K562 (cell line): ENCODE measurements around the gene SLC37A3. TPM values are rescaled to one million over a fixed set of nuclear protein-coding genes. Genes with fewer than 3 reads are reported as not detected.

Experiments used
- ATAC-seq: fragments of 200-7000 bp; cut with Tn5 transposase; 3 replicates; pipeline ENCODE4 v1.9.1; 2020; ENCODE audit warnings: moderate library complexity
- BruUV-seq: library from RNA; stranded (reverse); fragments of 400-500 nt; replicated peaks from 2 replicates; lab custom pipeline; 2021; lab: Mats Ljungman, UMichigan
- CTCF ChIA-PET: fragments of 300-600 bp; formaldehyde crosslinking; extraction: SDS; loops from one replicate; lab custom pipeline; 2021; ENCODE audit warnings: low intra/inter-chr PET ratio; lab: Yijun Ruan, JAX
- POLR2A ChIA-PET: fragments of 300-600, 350-650 bp; sonication (Branson Sonifier 250); formaldehyde crosslinking; extraction: SDS; loops from one replicate; lab custom pipeline; 2021; ENCODE audit warnings: antibody characterized with exemption, inconsistent platforms; lab: Yijun Ruan, JAX
- DNase-seq, 4 experiments: peaks; one replicate each; pipeline versions ENCODE4 v3.0.0 to v3.0.0-alpha.2; 2011 to 2018; ENCODE audit warnings: low spot score in 3 of 4, mixed read lengths in 3 of 4; ENCODE audit errors: extremely low read depth in 1 of 4
- FAIRE-seq: peaks from 2 replicates; lab custom pipeline; 2011; peaks lifted over from hg19 to GRCh38; lab: Jason Lieb, UNC
- H2AFZ ChIP-seq: 2 replicates; pipeline ENCODE4 v1.6.0; 2011; ENCODE audit warnings: low read depth, low read length, control low read depth, inconsistent platforms
- H3K27ac ChIP-seq: fragments of 200-600 bp; 3 replicates; pipeline ENCODE4 v1.8.0; 2011; ENCODE audit warnings: low read depth, mild to moderate bottlenecking, control low read depth, inconsistent platforms, low read length, moderate library complexity, mixed read lengths; ENCODE audit errors: extremely low read depth
- H3K27me3 ChIP-seq, 2 experiments: fragments of 300-600 bp in 1 of 2; 2 replicates in 1 of 2; 3 replicates in 1 of 2; pipeline versions ENCODE4 v1.6.0 to v1.8.0; 2011; ENCODE audit warnings: inconsistent platforms in 2 of 2, low read length in 2 of 2, mild to moderate bottlenecking in 1 of 2, mixed read lengths in 1 of 2, moderate library complexity in 1 of 2; ENCODE audit not compliant: control insufficient read depth in 2 of 2, insufficient read depth in 2 of 2
- H3K36me3 ChIP-seq: fragments of 300-600 bp; 3 replicates; pipeline ENCODE4 v1.8.0; 2011; ENCODE audit warnings: mild to moderate bottlenecking, low read length, inconsistent platforms; ENCODE audit not compliant: control insufficient read depth, insufficient read depth
- H3K4me1 ChIP-seq, 2 experiments: fragments of 200-600 bp in 1 of 2; replicated peaks in 1 of 2; 2 replicates in 1 of 2; 3 replicates in 1 of 2; pipeline versions ENCODE4 v1.5.1 to v1.8.0; 2011; ENCODE audit warnings: inconsistent platforms in 2 of 2, low read length in 2 of 2, mild to moderate bottlenecking in 1 of 2, mixed read lengths in 1 of 2, moderate library complexity in 1 of 2; ENCODE audit not compliant: control insufficient read depth in 2 of 2, insufficient read depth in 2 of 2
- H3K4me2 ChIP-seq: 2 replicates; pipeline ENCODE4 v1.6.1; 2011; ENCODE audit warnings: low read length, control low read depth, inconsistent platforms, mixed read lengths; ENCODE audit not compliant: insufficient read depth
- H3K4me3 ChIP-seq: fragments of 200-600 bp; sonication (generic), shearing (Covaris generic); 2 replicates; pipeline ENCODE4 v1.5.1; 2016; ENCODE audit warnings: control low read depth, inconsistent platforms
- H3K79me2 ChIP-seq: fragments of 200-600 bp; 3 replicates; pipeline ENCODE4 v1.8.0; 2011; ENCODE audit warnings: low read length, inconsistent platforms; ENCODE audit not compliant: control insufficient read depth, insufficient read depth
- H3K9ac ChIP-seq, 2 experiments: 2 replicates each; pipeline versions ENCODE4 v1.6.0 to v1.6.1; 2011; ENCODE audit warnings: low read depth in 2 of 2, low read length in 2 of 2, control low read depth in 1 of 2, inconsistent platforms in 1 of 2, mild to moderate bottlenecking in 1 of 2, mixed read lengths in 1 of 2; ENCODE audit not compliant: insufficient read depth in 1 of 2
- H3K9me1 ChIP-seq: one replicate; pipeline ENCODE4 v1.6.0; 2011; ENCODE audit warnings: inconsistent platforms, mild to moderate bottlenecking, low read length, moderate library complexity; ENCODE audit not compliant: control insufficient read depth, insufficient read depth
- H3K9me3 ChIP-seq: replicated peaks from 2 replicates; pipeline ENCODE4 v1.5.1; 2011; ENCODE audit warnings: low read depth, low read length, inconsistent platforms; ENCODE audit not compliant: control insufficient read depth, insufficient read depth
- H4K20me1 ChIP-seq: replicated peaks from 2 replicates; pipeline ENCODE4 v1.6.1; 2011; ENCODE audit warnings: low read length, inconsistent platforms, mixed read lengths; ENCODE audit not compliant: control insufficient read depth, insufficient read depth
- CBX5 ChIP-seq: IDR thresholded peaks from 2 replicates; pipeline ENCODE4 v1.6.1; 2014; ENCODE audit warnings: low read depth, borderline replicate concordance
- CEBPB ChIP-seq: fragments of 450-650 bp; IDR thresholded peaks from 2 replicates; pipeline ENCODE4 v1.6.1; 2016; ENCODE audit warnings: missing genetic modification characterization, missing compliant biosample characterization
- CEBPG ChIP-seq, 3 experiments: fragments of 200-800 bp in 1 of 3; sonication (Bioruptor generic) in 1 of 3; sonication (generic) in 1 of 3; formaldehyde crosslinking in 1 of 3; IDR thresholded peaks in 2 of 3; conservative IDR thresholded peaks in 1 of 3; 2 replicates each; pipeline versions ENCODE4 v1.6.1 to v1.8.0; 2016 to 2022; ENCODE audit warnings: missing compliant biosample characterization in 2 of 3, missing genetic modification characterization in 2 of 3, mild to moderate bottlenecking in 1 of 3, missing genetic modification reagents in 1 of 3
- ESRRA ChIP-seq: fragments of 450-650 bp; IDR thresholded peaks from 2 replicates; pipeline ENCODE4 v1.6.1; 2014; ENCODE audit warnings: low read depth, mild to moderate bottlenecking, moderate library complexity, borderline replicate concordance
- POLR2H ChIP-seq: IDR thresholded peaks from 2 replicates; pipeline ENCODE4 v1.6.1; 2016; ENCODE audit warnings: missing genetic modification characterization, low read depth, mild to moderate bottlenecking, control low read depth, missing compliant biosample characterization, moderate library complexity
- RBM34 ChIP-seq: fragments of 200-400 bp; formaldehyde crosslinking; IDR thresholded peaks from 2 replicates; pipeline ENCODE4 v1.6.1; 2018; ENCODE audit warnings: low read length, borderline replicate concordance; ENCODE audit not compliant: insufficient read depth
- TRIM28 ChIP-seq: fragments of 450-650 bp; IDR thresholded peaks from 2 replicates; pipeline ENCODE4 v1.6.1; 2017
- ZC3H8 ChIP-seq: fragments of 450-650 bp; IDR thresholded peaks from 2 replicates; pipeline ENCODE4 v1.6.1; 2017
- ZNF830 ChIP-seq: fragments of 250-450 bp; sonication (Bioruptor Pico); IDR thresholded peaks from 2 replicates; pipeline ENCODE4 v1.5.0; 2021; ENCODE audit warnings: mild to moderate bottlenecking
- WGBS: fragments of 100-300 bp; shearing (Covaris generic); methylation state at CpG from one replicate; pipeline ENCODE4 v1.1.6; 2016; ENCODE audit warnings: low coverage, mixed read lengths; ENCODE audit not compliant: insufficient coverage; ENCODE audit errors: missing lambda C conversion rate; 5-methylcytosine and 5-hydroxymethylcytosine counted together
- in situ Hi-C: fragments of 300-500 bp; cut with MboI; formaldehyde crosslinking; loops from 4 replicates; pipeline ENCODE4 v1.15.0; 2018; ENCODE audit warnings: inconsistent platforms, mixed read lengths
- intact Hi-C: fragments of 100-400 bp; cut with micrococcal nuclease; formaldehyde crosslinking; loops from 2 replicates; pipeline ENCODE4 v1.14.2; 2022
- polyA plus RNA-seq, 8 experiments: library from polyadenylated mRNA; depleted of rRNA in 4 of 8; stranded (reverse) in 5 of 8; unstranded in 3 of 8; fragments of >200 nt; fragmentation: Nextera tagmentation in 2 of 8; fragmentation: Illumina TruSeq in 1 of 8; extraction: Ambion mirVana in 2 of 8; extraction: Trizol in 1 of 8; gene quantifications; 2 replicates each; pipeline versions ENCODE4 v1.2.1 to v1.2.3, GENCODE V29; 2011 to 2014; ENCODE audit warnings: inconsistent platforms in 1 of 8, missing spikeins in 1 of 8
- total RNA-seq, 7 experiments: library from RNA; depleted of rRNA in 6 of 7; stranded (reverse); fragments of >200 nt in 6 of 7; fragmentation: Illumina TruSeq in 2 of 7; extraction: Trizol in 2 of 7; gene quantifications; 2 replicates each; pipeline versions ENCODE4 v1.2.1 to v1.2.3, GENCODE V29; 2011 to 2021; ENCODE audit warnings: low replicate concordance in 1 of 7

The SLC37A3 gene
- total and polyA plus RNA-seq, 9 of the 15 experiments (the other 6 are each of a cell fraction or from before 2014, with no cell fraction given), result 11.7 to 59.1 (median 26.8) TPM

- FAIRE-seq (no peak), DNase-seq (peak in 1 of 4 experiments; percentile 5), ATAC-seq (no peak)
- BruUV-seq, result no TSS peak
- Histone ChIP-seq H3K27ac (no peak overlapping the region), H3K9me3 (no peaks in the 10 kb centered on the region), H2AFZ (no peak overlapping the region), H3K4me1 (no peaks in the 10 kb centered on the region), H3K36me3 (peaks cover 44% of the 10 kb centered on the region), H3K27me3 (no peaks in the 10 kb centered on the region), H3K9me1 (no peaks in the 10 kb centered on the region), H3K4me3 (no peak overlapping the region), H3K9ac (no peak overlapping the region), H3K79me2 (no peaks in the 10 kb centered on the region), H4K20me1 (no peaks in the 10 kb centered on the region), H3K4me2 (no peak overlapping the region)
- TF ChIP-seq ZC3H8 (no peak), ESRRA (no peak), CEBPG (CRISPR knock-in tag; IDR thresholded peaks at IDR 0.05) (no peak), CEBPG (tag; conservative IDR thresholded peaks at IDR 0.05 in 1 of 2, IDR thresholded peaks at IDR 0.05 in 1 of 2) (peak in 1 of 2 experiments; percentile 32; a peak in 1 of 4 replicates), POLR2H (tag) (no peak), CEBPB (tag) (peak; percentile 53; the same call in 1 of the 2 replicates)
- CTCF ChIA-PET, result no interaction called here
- POLR2A ChIA-PET, result interaction anchor here (0.9 kb wide), 1 partner anchor 88 kb away, joined by 3 read pairs; no protein-coding TSS in a partner anchor
- 77% methylated on average over 9 of the region's 9 CpGs for WGBS
- intact Hi-C loops, result no loop called here
- in situ Hi-C loops, result no loop called here
Observed at GRCh38 chr7:140367528-140367927, 30.8 kb downstream of the SLC37A3 start.

- intact Hi-C loops (no loop called here), in situ Hi-C loops (no loop called here)
- Histone ChIP-seq H3K4me1 (peaks cover 0 to under 1% of the 10 kb centered on the region in 2 experiments; a peak in 2 of 5 replicates), H3K79me2 (no peaks in the 10 kb centered on the region), H3K9ac (no peak overlapping the region), H3K27me3 (no peaks in the 10 kb centered on the region), H4K20me1 (no peaks in the 10 kb centered on the region), H3K27ac (no peak overlapping the region), H3K9me1 (no peaks in the 10 kb centered on the region), H3K4me2 (no peak overlapping the region), H3K36me3 (peaks cover 44% of the 10 kb centered on the region), H2AFZ (no peak overlapping the region), H3K9me3 (no peaks in the 10 kb centered on the region), H3K4me3 (no peak overlapping the region)
- ChIA-PET CTCF (no interaction called here), POLR2A (interaction anchor here (0.6 kb wide), 1 partner anchor 773 kb away, joined by 3 read pairs; no protein-coding TSS in a partner anchor)
- TF ChIP-seq CBX5, result no peak
- no peak for TF ChIP-seq TRIM28
- no peak for TF ChIP-seq ZNF830 (CRISPR knock-in tag)
- TF ChIP-seq RBM34, result no peak
- FAIRE-seq (no peak), DNase-seq (peak in 1 of 4 experiments; percentile 14), ATAC-seq (no peak; the same call in 2 of the 3 replicates)
- WGBS, result 89% methylated on average over 3 of the region's 3 CpGs
- no TSS peak for BruUV-seq
Observed at GRCh38 chr7:140364819-140365218, 33.5 kb downstream of the SLC37A3 start.
